ENCODE data around the gene CFAP68. TPM values are rescaled to one million over a fixed set of nuclear protein-coding genes. Genes with fewer than 3 reads are reported as not detected.

The CFAP68 gene
- total RNA-seq, 4 donors from 2014 or later, result 19.4 to 30.9 (median 24.6) TPM

- TF ChIP-seq CTCF (IDR thresholded peaks at IDR 0.05; ENCODE audit: low read depth), result no peak
Observed at GRCh38 chr11:111870522-111870885, 8.8 kb upstream of the CFAP68 start.

DNA sequence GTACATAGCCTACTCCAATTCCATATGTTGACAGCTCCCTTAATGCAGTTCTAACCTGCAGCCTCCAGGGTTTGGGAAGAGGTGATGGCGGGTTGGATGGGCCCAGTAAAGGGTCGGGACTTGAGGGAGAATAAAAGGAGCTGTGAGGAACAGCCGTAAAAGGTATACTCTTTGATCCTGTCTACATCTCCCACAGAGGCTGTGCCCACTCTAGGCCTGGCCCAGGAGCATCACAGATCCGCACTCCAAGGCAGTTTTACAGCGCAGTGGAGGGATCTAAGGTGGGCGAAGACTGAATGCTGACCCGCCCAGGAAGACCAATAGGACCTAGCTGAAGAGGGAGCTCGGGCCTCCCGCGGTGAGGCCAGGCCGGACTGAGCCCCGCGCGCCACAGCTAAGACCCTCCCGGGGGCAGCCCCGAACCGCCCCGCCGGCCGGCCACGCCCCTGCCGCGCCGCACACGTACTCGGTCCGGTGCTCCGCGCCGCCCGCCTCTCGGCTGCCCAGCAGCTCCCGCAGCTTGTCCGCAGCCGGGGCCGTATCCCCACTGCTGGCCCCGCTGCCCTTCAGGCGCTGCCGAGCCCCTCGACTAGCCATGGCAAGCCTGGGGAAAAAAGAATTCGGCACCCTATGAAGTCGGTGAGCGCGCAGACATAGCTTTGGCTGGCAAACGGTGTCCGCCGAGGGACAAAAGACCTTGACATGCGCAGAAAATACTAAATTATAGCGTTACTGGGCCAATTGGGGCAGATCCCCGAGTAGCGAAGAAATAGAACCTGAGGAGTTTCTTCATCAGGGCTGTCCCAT lies 8.3 kb upstream of the CFAP68 start, which contains the start of gene ALG9:
ALG9 (minus strand) TSS at position 696 of the 807 bp plus-strand sequence; CDS start at position 597, 99 bp downstream.
- no peak for TF ChIP-seq CTCF (IDR thresholded peaks at IDR 0.05; ENCODE audit: low read depth)

DNA sequence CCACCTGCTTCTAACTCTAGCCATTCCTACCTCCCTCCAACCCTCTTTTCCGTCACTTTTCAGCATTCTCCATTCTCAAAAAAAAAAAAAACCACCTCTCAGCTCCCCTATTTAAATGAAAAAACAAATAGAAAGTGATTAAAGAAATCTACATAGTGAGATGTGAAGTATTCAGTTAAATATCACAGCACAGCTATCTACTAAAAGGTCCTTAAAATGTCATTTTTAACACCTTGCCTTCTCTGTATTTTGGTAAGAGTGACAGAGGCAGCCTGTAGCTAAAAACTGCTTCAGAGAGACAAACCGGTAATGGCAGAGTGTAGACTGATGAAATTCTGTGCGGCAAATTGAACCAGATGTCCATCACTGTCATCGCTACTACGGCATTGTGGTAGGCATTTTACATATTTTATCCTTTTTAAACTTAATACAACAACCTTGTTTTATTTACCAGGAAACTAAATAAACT lies 7.6 kb upstream of the CFAP68 start:
- no peak for TF ChIP-seq CTCF (IDR thresholded peaks at IDR 0.05; ENCODE audit: low read depth)

DNA sequence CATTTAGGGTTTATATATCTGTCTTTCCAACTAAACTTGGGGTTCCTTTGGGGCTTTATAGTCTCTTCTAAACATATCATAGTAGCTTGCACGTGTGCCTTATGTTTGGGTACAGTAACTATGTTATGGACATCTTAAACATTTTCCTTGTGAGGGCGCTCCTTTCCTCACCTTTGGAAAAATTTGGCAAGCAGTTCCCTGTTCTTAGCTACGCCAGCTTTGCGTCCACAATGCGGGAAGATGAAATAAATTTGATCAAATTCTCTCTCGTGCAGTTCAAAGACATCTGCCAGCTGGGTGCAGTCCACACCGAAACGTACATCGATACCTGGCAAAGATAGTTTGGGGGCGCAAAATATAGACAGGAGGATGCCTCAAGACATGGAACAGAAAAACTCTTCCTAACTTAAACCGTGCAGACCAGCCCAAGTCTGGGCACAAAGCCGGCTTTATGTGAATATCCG lies 924 bp upstream of the CFAP68 start:
- no peak for TF ChIP-seq CTCF (IDR thresholded peaks at IDR 0.05; ENCODE audit: low read depth)

- TF ChIP-seq CTCF (IDR thresholded peaks at IDR 0.05; ENCODE audit: low read depth), result no peak
Observed at GRCh38 chr11:111879637-111879960, 258 bp downstream of the CFAP68 start.

GRCh38 chr11:111882202-111882601 lies 2.9 kb downstream of the CFAP68 start:
- no peak for TF ChIP-seq CTCF (IDR thresholded peaks at IDR 0.05; ENCODE audit: low read depth)

GRCh38 chr11:111886032-111886431 lies 6.7 kb downstream of the CFAP68 start:
- no peak for TF ChIP-seq CTCF (IDR thresholded peaks at IDR 0.05; ENCODE audit: low read depth)

Measured in subcutaneous adipose tissue (tissue), 4 donors.